ENCODE results near the gene PKD2L1. TPM values are rescaled to one million over a fixed set of nuclear protein-coding genes. Genes with fewer than 3 reads are reported as not detected.
A peak's percentile ranks its signal among the peaks of the same experiment; 100 is the strongest.

PKD2L1 gene
- polyA plus RNA-seq, 1 experiment = not detected

GRCh38 chr10:100347568-100348195, 17.7 kb upstream of the PKD2L1 start:
- no peak for DNase-seq (ENCODE audit: low read depth)
- H3K36me3 ChIP-seq (ENCODE audit: control insufficient read depth, insufficient read depth, low read length) = peaks cover 2% of the 10 kb centered on the region; the same call in 1 of the 2 replicates
- POLR2A ChIA-PET = interaction anchor here (0.7 kb wide), 1 partner anchor 26 kb away, joined by 3 read pairs; no protein-coding TSS in a partner anchor
- TF ChIP-seq CTCF (IDR thresholded peaks at IDR 0.05; ENCODE audit: insufficient read depth, low read depth, low read length) = no peak
- peak overlapping the region; percentile 73 for H3K4me3 ChIP-seq (ENCODE audit: low read depth, low read length)
- H3K27me3 ChIP-seq (ENCODE audit: control insufficient read depth, insufficient read depth, low read length) = no peaks in the 10 kb centered on the region
- CTCF ChIA-PET = interaction anchor here (1.0 to 16.7 kb wide), 6 partner anchors 10 to 163 kb away, joined by 3 to 249 read pairs (median 8); partner anchors contain the start of gene SEC31B

GRCh38 chr10:100346765-100347567, 16.9 kb upstream of the PKD2L1 start, which contains the start of gene SCD:
SCD (plus strand) TSS chr10:100347233; CDS start chr10:100347505, 272 bp downstream.
- ChIA-PET POLR2A (interaction anchor here (0.6 to 0.7 kb wide), 2 partner anchors 10 to 26 kb away, joined by 5 to 7 read pairs; no protein-coding TSS in a partner anchor), CTCF (interaction anchor here (1.0 to 16.7 kb wide), 6 partner anchors 9 to 164 kb away, joined by 3 to 249 read pairs (median 8); partner anchors contain the start of gene SEC31B)
- Histone ChIP-seq H3K4me3 (ENCODE audit: low read depth, low read length) (peak within 1 kb of the TSS; percentile 73), H3K36me3 (ENCODE audit: control insufficient read depth, insufficient read depth, low read length) (0 out of 2 replicates have a peak, but pooled peaks cover 2% of the 10 kb centered on the region), H3K27me3 (ENCODE audit: control insufficient read depth, insufficient read depth, low read length) (no peaks in the 10 kb centered on the region)
- no peak for TF ChIP-seq CTCF (IDR thresholded peaks at IDR 0.05; ENCODE audit: insufficient read depth, low read depth, low read length)
- peak; percentile 59 for DNase-seq (ENCODE audit: low read depth)

GRCh38 chr10:100346351-100346764, 16.3 kb upstream of the PKD2L1 start:
- no peaks in the 10 kb centered on the region for H3K27me3 ChIP-seq (ENCODE audit: control insufficient read depth, insufficient read depth, low read length)
- peak overlapping the region; percentile 73 for H3K4me3 ChIP-seq (ENCODE audit: low read depth, low read length)
- POLR2A ChIA-PET = no interaction called here
- no peak for DNase-seq (ENCODE audit: low read depth)
- 0 out of 2 replicates have a peak, but pooled peaks cover 2% of the 10 kb centered on the region for H3K36me3 ChIP-seq (ENCODE audit: control insufficient read depth, insufficient read depth, low read length)
- TF ChIP-seq CTCF (IDR thresholded peaks at IDR 0.05; ENCODE audit: insufficient read depth, low read depth, low read length) = no peak
- CTCF ChIA-PET = interaction anchor here (1.1 to 16.7 kb wide), 6 partner anchors 9 to 165 kb away, joined by 3 to 249 read pairs (median 8); partner anchors contain the start of gene SEC31B

GRCh38 chr10:100345570-100346330, 15.7 kb upstream of the PKD2L1 start:
- Histone ChIP-seq H3K36me3 (ENCODE audit: control insufficient read depth, insufficient read depth, low read length) (0 out of 2 replicates have a peak, but pooled peaks cover 2% of the 10 kb centered on the region), H3K27me3 (ENCODE audit: control insufficient read depth, insufficient read depth, low read length) (no peaks in the 10 kb centered on the region), H3K4me3 (ENCODE audit: low read depth, low read length) (peak overlapping the region; percentile 73)
- no peak for TF ChIP-seq CTCF (IDR thresholded peaks at IDR 0.05; ENCODE audit: insufficient read depth, low read depth, low read length)
- no peak for DNase-seq (ENCODE audit: low read depth)
- ChIA-PET POLR2A (interaction anchor here (0.6 kb wide), 1 partner anchor 27 kb away, joined by 3 read pairs; no protein-coding TSS in a partner anchor), CTCF (interaction anchor here (1.0 to 16.7 kb wide), 6 partner anchors 8 to 165 kb away, joined by 3 to 249 read pairs (median 8); partner anchors contain the start of gene SEC31B)
